Measurements from ENCODE around the gene RNF222.

- TF ChIP-seq CTCF (IDR thresholded peaks at IDR 0.05) (no peak), EP300 (IDR thresholded peaks at IDR 0.05; ENCODE audit: low read depth) (no peak), POLR2AphosphoS5 (IDR thresholded peaks at IDR 0.05) (no peak), POLR2A (IDR thresholded peaks at IDR 0.05) (no peak)
These were observed 37.4 kb downstream of the RNF222 start for GRCh38 chr17:8360260-8360659.

All from transverse colon (tissue), 4 donors.